GM21723 (cell line): ENCODE results near the gene CADM3.

Experiments used
- ATAC-seq: cut with Tn5 transposase; IDR thresholded peaks from one replicate; pipeline ENCODE4 v1.9.1; 2021; ENCODE audit warnings: mild to moderate bottlenecking, moderate library complexity; ENCODE audit not compliant: unreplicated experiment

The CADM3 gene

DNA sequence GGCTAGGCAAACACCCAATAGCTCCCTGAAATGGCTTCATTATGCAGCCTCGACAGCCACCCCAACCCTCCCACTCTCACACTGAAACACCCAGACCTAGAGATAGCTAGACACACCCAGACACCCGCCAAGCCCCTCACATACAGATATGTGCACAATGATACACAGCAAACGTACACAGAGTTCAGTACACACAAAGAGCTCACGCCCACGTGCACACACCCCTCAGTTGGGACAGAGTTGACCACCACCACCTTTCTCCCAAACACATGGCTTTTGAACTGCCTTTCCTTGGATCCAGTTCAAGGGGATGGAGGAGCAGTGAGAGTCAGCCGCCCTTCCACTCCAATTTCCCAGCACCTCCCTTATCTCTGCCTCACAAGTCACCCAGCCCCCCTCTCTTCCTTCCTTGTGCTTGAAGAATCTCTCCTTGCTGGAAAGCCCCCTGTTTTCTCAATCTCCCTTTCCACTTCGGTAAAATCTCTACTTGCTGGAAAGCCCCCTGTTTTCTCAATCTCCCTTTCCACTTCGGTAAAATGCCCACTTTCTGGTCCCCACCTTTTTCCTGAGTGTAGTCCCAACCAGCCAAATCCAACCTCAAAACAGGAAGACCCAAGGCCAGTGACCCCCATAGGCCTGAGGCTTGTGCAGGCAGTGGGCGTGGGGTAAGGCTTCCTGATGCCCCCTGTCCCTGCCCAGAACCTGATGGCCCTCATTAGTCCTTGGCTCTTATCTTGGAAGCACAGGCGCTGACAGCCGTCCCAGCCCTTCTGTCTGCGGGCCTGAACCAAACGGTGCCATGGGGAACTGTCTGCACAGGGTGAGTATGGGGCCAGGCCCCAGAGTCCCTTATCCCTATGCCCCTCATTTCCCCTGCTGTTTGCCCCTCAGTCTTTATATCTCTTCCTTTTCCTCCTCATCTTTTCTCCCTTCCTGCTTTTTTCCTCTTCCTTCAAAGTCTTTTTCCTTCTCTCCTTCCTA, 33.0 kb downstream of the CADM3 start, which contains the start of gene ACKR1:
Gene ACKR1, plus strand, starts transcription at position 715 of the 981 bp plus-strand sequence. Its CDS starts 85 bp downstream, at position 800.
- ATAC-seq: no peak

DNA sequence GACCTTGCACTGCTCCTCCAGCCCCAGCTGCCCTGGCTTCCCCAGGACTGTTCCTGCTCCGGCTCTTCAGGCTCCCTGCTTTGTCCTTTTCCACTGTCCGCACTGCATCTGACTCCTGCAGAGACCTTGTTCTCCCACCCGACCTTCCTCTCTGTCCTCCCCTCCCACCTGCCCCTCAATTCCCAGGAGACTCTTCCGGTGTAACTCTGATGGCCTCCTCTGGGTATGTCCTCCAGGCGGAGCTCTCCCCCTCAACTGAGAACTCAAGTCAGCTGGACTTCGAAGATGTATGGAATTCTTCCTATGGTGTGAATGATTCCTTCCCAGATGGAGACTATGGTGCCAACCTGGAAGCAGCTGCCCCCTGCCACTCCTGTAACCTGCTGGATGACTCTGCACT, 33.8 kb downstream of the CADM3 start:
- ATAC-seq: no peak

DNA sequence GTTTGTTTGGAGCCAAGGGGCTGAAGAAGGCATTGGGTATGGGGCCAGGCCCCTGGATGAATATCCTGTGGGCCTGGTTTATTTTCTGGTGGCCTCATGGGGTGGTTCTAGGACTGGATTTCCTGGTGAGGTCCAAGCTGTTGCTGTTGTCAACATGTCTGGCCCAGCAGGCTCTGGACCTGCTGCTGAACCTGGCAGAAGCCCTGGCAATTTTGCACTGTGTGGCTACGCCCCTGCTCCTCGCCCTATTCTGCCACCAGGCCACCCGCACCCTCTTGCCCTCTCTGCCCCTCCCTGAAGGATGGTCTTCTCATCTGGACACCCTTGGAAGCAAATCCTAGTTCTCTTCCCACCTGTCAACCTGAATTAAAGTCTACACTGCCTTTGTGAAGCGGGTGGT, 34.7 kb downstream of the CADM3 start:
- no peak for ATAC-seq

DNA sequence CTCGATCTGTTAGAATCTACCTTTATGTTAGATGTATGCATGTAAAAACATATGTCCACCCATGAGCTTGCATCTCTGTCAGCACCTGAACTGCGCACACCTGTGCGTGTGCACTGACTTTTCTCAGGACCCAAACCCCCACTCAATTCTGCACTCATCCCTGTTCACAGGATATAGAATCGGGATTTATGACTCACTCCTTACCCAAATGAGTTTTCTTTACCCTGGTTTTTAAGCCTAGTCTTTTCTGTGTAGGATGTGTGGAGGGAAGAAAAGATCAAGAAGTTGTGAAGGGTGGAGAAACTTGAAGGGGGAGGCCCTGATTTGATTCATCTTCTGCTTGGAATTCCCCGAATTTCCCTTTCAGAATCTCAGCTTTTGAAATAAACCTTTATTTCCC, 35.7 kb downstream of the CADM3 start:
- ATAC-seq: no peak

DNA sequence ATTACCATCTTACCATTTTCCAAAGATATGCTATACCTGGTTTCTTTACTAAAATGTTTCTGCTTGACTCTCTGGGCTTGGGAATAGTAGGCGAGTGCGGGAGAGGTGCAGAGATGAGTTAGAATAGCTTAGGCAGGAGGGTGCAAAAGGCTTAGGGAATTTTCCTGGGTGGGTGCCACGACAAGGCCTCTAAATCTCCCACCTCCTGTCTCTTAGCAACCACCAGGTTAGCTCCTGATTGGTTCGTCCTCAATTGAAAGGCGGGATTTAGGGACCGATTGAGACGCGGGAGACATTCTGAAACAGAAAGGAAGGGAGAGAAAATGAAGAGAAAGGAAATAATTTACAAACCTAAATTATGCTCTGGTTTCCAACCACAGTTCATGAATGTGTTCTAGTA, 36.4 kb downstream of the CADM3 start:
- ATAC-seq: no peak

DNA sequence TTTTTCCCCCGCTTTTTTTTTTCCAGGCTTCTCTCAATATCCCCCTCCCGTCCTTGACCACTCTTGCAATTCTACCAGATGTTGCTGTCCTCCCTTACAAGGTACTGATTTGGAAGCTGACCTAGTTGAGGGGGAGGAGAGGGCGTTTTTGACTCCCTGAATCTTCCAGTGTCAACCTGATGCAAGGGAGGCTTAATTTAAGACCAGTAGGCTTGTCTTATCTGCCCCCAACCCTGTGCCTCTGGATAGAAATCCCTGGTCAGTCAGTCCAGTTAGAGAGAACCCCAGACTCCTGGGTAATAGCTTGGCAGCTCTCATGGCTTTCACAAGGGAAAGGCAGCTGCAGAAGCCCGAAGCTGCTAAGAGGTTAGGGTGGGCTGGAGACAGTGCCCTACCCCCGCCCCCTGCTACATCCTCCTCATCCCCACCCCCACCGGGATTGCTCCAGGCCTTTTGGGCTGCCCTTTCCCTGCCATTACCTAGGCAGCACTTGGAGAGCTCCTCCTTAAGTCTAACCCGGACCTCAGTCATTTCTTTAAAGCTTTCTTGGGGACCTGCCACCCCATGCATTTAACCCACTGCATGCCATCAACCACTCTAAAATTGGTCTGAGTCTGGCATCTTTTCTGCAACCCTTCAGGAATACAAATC, 36.9 kb downstream of the CADM3 start:
- no peak for ATAC-seq

DNA sequence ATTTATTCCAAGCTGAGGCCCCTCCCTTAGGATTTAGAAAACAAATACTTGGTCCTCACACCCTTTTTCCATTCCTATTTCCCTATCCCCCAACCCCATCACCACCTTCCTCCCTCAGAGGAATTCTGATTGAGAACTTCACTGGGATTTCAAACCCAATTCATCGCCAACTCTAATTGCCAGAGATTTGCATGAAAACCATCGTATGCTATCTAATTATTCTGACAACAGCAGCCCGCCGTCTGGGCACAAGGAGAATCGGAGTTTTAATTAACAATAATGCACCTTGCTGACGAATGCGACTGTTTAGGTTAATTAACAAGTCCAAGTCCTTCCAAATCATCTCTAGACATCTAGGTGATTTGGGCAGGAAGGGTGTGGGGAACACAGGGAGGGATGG, 37.6 kb downstream of the CADM3 start:
- no peak for ATAC-seq

DNA sequence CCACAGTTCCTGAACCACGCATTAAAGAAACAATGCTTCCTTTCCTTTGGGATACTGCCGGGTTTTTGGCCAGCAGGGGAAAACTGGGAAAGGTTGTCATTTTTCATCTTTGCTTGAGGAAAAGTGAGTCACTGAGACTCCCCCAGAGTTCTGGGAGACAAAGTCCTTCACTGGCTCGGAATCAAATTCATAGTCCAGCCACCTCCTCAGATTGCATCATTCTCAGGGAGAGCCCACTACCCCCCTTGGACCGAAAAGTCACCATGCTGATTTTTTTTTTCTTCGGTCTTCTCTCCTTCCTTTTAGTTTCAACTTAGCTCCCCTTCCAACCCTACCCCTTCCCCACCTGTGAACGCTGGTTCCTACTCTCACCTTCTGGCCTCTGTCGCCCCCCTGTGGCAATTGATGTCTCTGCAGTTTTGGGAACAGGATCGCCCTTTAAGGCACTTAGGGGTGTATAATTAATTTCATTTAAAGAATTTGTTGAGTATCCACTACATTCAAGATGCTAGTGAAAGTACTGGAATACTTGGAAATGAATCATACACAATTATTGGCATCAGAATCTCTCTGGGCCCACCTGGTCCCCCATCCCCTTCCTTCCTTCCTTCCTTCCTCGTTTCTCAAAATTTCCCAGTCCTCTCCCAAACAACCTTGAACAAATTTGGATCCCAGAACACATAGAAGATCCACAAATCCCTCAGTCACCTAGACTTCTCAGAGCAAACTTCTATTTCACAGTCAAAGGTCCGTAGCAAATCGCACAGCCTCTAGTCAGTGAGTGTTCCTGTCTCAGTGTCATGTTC, 40.1 kb downstream of the CADM3 start:
- no peak for ATAC-seq

DNA sequence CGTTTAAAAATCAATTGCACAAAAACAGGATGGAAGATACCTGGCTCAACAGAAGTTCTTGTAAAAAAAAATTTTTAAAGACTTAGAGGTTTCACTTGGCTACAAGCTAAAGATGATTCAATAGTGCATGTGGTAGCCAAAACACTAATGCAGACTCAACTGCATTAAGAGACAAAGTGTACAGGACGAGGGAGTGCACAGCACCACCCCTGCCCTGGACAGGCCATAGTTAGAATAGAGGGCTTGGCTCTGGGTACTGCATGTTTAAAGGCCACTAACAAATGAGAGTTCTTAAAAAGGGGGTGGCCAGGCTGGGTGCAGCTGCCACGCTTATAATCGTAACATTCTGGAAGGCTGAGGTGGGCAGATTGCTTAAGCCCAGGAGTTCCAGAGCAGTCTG, 41.2 kb downstream of the CADM3 start:
- ATAC-seq: no peak

DNA sequence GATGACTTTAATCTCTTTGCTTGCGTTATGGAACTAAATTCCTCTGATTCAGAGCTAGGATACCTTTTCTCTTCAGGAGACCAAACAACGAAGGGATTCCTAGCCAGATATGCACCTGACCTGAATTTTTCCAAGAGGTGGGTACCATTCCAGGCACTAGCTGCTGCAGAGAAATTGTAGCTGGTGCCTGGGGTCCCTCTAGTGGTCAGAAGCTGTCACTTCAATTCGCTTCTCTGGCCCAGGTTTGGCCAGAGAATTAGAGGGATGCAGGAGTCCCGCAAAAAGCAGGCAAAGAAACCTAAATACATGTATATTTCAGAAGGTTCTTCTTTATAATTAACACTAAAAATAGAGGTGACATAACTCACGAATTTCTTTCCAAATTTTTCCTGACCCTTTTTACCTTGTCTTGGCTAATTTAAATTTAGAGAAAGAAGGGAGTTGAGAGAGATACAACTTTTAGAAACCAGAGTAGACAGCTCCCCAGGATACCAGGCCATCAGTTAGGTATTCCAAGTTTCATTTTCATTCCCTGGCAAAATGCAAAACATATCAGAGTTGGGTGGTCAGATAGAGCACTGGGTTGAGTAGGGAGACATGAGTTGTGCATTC, 42.8 kb downstream of the CADM3 start:
- peak; percentile 62 for ATAC-seq

DNA sequence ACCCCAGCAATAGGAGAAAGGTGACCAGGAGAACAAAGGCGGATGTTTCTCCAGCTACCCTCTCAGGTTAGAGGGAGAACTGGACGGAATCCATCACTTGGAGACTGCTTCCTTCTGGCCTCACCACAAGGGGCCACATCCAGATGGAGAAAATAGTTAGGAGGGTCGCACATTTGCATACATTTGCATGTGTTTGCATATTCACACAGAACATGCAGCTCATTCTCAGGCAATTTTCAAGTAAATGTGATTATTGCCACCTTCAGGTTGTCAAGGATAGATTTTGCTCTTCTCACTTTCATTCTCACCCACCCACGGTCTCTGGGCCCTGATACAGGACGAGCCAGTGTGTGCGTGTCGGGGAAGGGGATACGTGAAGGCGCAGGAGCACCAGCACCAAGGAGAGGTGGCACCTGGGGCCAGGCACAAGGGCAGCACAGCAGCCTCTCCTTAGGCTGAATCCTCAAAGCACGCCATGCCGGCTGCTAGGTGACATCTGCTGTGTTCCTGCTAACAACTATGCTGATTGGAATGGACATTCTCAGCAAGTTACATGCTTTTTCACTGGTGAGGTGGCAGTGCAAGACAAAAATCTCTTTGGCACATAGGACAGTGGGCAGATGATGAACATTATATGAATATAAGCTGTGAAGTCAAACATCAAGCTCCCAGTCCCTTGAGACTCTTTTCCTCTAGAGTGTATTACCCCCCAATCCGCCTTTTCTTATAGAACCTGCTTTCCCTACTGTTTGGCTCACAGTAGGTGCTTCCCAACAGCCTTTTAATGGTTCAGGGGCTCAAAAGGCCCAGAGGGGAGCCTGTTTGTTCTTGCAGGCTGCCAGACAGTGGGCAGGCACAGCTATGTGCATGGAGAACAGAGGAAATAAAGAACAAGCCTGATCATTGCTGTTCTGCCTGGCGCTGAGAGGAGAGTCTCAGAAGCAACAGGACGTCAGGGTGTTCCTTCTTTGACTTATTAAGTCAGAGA, 47.5 kb downstream of the CADM3 start:
- no peak for ATAC-seq

DNA sequence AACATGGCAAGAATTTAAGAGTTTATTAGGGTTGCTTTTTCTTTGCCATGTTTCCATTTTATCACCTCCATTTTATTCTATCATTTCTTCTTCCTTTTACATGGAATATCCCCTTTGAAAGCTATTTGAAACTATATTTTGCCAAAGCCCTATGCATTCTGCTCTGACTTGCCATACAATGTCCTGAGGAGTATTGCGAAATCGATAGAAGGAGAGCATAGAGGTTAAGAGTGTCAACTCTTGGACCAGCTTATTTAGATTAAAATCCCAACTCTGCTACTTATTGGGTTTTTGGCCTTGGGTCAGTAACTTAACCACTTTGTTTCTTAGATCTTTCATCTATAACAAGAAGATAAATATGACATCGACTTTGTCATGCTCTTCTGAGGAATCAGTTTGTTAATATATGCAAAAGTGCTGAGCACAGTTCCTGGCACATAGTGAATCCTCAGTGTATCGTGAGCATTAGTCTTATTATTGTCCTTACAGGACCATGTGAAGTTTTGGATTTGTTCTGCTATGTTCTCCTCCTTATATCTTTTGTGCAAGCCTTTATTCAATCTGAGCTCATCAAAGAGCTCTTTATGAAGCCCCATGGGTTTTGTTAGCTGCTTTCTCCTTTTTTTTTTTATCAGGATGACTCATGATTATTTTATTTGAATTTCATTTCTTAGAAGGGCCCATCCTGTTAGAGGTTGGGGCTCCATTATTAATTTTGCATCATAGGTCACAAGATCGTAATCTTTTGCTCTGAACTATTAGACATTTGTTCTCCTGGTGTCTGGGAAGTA, 50.9 kb downstream of the CADM3 start:
- ATAC-seq: no peak

DNA sequence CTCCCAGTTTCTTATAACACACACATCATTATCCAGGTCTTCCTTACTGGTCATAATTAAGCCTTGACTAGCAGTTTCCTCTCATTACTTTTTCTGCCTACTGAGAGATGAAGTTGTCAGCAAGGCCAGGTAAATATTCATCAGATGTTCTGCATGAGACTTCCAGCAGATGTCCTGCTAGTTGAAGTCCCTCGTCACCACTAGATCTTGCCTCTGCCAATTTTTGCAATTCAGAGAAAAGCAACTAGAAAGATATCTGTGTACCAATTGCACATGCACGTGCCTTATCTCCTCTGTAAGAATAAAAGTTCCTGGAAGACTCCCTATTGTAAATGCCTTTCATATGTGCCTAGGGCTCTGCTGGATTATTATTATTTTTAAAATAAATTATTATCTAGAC, 51.6 kb downstream of the CADM3 start:
- ATAC-seq: no peak

DNA sequence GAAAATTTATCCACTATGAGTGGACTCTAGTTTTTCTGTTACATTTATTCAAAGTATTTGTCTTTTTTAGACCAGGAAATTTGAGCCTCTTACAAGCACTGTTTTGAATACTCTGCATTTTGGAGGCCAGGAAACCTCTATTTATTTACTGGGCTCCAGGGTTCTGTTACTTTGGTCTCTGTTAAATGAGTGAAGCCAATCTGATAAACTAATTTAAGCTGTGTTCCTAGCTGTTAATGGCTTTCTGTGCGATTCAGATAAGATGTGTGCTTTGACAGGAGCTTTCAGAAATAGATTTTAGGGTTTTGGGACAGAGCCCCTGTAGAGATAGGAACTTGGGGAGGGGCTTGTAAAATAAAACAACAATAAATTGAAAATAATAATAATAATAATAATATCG, 57.1 kb downstream of the CADM3 start:
- no peak for ATAC-seq

DNA sequence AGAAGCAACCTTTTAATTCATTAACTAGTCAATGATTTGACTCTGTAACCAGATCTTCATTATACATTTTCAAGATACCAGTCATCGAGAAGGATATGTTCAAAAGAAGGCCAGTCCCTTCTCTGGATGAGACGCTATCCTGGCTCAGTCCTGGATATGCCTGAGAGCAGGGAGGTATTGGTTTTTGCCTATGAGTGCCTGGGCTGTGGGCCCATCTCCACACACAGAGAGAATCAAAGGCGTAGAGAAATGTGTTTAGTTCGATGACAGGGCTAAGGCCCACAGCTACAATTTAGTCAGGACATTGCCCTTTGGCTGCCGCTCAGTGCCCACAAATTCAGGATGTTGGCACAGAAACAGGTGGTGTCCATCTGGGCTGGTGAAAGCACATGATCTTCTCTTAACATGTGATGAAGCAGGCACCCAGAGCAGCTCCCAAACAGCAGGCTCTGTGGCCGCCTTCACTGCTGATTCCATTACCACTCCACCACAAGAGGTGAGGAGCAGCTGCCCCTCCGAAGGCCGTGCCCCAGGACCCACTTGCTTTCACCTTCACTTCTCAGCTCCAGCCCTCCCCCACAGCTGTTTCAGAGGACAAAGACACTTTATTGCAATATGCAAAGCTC, 58.0 kb downstream of the CADM3 start:
- no peak for ATAC-seq

DNA sequence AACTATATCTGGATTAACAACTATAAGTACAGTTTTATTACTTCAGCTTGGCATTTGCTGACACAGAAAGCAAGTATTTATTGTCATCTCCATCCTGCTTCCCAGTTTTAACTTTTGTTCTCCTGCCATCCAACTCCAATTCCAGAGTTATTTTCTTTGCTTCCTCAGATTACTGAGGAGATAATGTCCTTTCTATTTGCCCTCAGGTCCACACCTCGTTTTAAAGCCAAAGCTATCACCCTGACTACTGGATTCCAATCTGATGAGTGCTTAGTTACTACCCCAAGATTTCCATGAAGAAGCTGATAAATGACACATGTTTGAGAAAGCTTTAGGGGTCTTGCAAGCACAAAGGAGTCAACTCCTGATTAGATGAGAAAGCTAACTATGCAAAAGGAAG, 58.5 kb downstream of the CADM3 start:
- ATAC-seq: no peak

DNA sequence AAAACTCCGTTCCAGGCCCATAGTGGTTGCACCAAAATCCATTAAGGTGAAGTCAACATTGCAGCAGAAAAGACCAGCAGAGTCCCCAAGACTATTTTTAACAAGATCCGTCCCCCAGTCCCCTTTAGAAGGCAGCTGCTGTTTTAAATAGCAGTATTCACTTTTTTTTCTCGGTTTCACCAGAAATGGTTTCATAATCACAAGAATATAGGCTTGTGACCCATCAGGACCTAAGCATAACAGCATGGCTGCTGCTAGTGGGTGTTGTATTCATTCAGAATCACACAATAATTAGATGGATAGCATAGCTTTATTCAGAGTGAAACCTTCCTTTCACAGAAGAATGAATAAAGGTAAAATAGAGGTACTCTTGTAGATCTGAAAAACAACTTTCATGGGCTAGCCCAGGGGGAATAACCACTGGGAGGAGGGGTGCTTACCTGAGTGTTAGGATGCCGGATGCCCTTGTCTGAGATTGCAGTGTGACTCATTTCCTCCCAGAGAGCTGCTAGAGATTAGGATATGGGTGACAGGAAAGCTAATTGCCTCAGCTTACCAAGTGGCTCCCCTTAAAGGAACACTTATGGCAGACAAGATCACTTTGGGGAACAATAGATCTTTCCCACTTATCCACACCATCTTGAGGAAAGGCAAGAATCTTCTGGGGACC, 68.3 kb downstream of the CADM3 start:
- peak; percentile 87 for ATAC-seq

DNA sequence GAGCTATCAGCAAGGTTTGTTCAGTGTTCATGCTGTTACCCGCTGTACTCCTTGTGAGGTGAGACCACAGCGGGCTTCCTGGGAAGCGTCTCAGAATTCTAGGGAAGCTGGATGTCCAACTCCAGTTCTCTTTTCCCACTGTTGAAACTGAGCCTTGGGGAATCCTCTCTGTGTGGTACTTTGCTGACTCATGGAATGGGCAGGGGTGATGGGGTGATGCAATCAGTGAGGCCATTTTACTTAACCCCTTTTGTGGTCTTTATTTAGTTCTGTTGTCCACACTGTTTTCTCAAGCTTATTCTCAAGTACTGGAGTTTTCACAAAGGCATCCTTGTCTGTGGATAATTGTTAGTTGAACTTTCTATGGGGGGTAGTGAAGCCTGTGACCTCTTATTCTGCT, 75.9 kb downstream of the CADM3 start:
- ATAC-seq: no peak
